Left colon (tissue), 2 donors: ENCODE measurements around the gene CXXC5. TPM values are rescaled to one million over a fixed set of nuclear protein-coding genes. Genes with fewer than 3 reads are reported as not detected.

Experiments used
- ATAC-seq: fragments of 200-7000 bp; cut with Tn5 transposase; one replicate; pipeline ENCODE4 v1.9.1; 2020; ENCODE audit warnings: mild to moderate bottlenecking, moderate library complexity
- DNase-seq, 2 donors: peaks; one replicate each; pipeline ENCODE4 v3.0.0-alpha.2; 2020
- intact Hi-C, 2 donors: fragments of 100-400 bp; cut with DNase I in 1 of 2; cut with micrococcal nuclease in 1 of 2; formaldehyde crosslinking; loops; one replicate each; pipeline versions ENCODE4 v1.11.2 to v1.14.0; 2022; cut with DNase I, micrococcal nuclease
- total RNA-seq, 2 donors: library from RNA; stranded (reverse); fragmentation: NEBNext Ultra II Directional; extraction: Animal tissue kit (Norgen Biotek cat#: 25700); gene quantifications; one replicate each; pipeline ENCODE4 v1.2.1, GENCODE V29; 2021
- donor health status: DM: no; HTN: no; CAD: no.
- donor health status: DM: yes; HTN: yes; CAD: no.

CXXC5 gene
- total RNA-seq, 2 donors from 2014 or later: 28.2 to 30.2 TPM

DNA sequence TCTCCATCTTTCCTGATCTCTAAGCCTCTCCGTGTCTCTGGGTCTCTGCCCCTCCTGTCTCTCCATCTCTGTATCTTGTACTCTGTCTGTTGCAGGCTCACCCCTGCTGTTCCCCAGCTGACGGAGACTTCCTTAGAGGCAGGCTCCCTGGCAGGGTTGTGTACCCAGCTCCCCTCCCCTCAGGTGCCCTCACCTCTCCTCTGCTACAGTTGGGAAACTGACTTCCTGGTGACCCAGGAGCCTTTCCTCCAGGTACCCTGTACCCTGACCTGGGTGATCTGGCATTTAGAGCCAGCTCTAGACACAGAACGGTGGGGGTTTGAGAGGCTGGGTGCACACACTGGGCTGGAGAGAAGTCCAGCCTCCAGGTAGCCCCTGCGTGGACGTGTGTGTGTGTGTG is 37.7 kb downstream of the CXXC5 start:
- intact Hi-C loops: no loop called here
- ATAC-seq (no peak), DNase-seq (no peak)

GRCh38 chr5:139686356-139686705 is 38.2 kb downstream of the CXXC5 start:
- DNase-seq (no peak), ATAC-seq (no peak)
- intact Hi-C loops: no loop called here

- DNase-seq (no peak), ATAC-seq (peak; percentile 14)
- intact Hi-C loops: no loop called here
These were observed 38.7 kb downstream of the CXXC5 start for GRCh38 chr5:139686706-139687441.

DNA sequence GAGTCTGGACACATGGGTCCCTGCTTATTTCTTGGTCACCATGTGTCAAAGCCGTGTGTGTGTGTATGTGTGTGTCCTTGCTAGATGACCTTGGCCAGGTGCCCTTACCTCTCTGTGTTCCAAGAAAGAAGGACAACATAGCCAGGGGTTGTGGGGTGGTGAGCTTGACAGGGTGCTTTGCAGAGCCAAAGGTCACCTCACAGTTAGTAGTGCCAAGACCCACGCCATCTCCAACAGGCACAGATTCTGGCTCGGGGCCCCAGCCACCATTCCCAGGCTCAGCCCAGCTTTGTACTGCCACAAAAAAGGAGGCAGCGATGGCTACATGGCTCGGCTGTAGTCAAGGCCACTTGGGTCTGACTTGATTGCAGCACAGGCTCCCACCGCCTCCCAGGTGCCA is 39.5 kb downstream of the CXXC5 start:
- no peak for ATAC-seq
- intact Hi-C loops: no loop called here
- no peak for DNase-seq

- ATAC-seq: no peak
- DNase-seq: no peak
- intact Hi-C loops: no loop called here
These were observed 40.0 kb downstream of the CXXC5 start for GRCh38 chr5:139688088-139688702.

DNA sequence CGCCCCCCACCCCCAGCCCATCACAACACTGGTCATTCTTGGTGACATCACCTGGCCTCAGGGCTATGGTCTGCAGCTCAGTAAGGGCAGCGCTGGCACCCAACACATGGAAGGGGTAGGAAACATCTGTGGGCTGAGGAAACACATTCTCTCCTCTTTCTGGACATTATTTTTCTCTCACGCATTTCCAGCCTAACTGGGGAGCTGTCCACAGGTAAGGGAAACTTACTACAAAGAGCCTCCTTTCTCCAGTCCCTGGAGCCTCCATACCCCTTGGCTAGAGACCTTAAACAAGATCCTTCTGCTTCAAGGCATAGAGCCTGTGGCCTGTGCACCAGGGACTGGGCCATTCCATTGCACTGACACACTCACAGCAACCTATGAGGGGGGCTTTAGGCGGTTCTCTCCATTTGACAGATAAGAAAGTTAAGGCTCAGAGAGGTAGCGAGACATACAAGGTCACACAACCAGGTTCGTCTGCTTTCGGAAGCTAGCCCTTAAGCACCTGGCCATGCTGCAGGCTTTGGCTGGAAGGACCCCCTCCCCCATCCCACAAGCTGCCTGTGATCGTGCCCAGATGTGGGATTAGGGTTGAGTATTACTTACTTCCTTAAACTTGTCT is 40.7 kb downstream of the CXXC5 start:
- intact Hi-C loops: no loop called here
- no peak for ATAC-seq
- no peak for DNase-seq

DNA sequence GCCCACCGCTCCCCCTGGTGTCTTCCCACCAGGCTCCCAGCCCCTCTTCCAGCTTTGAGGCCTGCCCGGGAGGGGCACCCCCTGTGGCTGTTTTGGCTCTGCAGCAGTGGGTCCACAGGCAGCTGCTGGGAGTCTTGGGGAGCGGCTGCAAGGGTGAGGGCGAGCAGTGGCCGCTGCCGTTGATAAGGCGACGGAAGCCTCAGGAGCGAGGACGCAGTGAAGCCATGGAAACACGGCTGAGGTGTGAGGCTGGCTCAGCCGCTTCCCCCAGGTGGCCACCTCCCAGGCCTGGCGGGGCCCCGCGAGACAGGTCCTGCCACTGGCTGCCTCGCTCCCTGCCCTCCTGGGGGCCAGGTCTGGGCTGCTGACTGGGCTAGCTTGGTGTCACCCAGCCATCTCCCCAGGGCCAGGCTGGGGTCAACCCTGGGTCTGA is 41.5 kb downstream of the CXXC5 start:
- ATAC-seq (peak; percentile 57), DNase-seq (peak in 1 of 2 donors; percentile 39)
- intact Hi-C loops: loop anchor here (5.0 kb wide), 1 partner anchor 57 kb away; no protein-coding TSS in a partner anchor

GRCh38 chr5:139690064-139690802 is 42.1 kb downstream of the CXXC5 start:
- intact Hi-C loops: loop anchor here (5.0 kb wide), 1 partner anchor 58 kb away; no protein-coding TSS in a partner anchor
- ATAC-seq: peak; percentile 64
- peak in 1 of 2 donors; percentile 46 for DNase-seq

DNA sequence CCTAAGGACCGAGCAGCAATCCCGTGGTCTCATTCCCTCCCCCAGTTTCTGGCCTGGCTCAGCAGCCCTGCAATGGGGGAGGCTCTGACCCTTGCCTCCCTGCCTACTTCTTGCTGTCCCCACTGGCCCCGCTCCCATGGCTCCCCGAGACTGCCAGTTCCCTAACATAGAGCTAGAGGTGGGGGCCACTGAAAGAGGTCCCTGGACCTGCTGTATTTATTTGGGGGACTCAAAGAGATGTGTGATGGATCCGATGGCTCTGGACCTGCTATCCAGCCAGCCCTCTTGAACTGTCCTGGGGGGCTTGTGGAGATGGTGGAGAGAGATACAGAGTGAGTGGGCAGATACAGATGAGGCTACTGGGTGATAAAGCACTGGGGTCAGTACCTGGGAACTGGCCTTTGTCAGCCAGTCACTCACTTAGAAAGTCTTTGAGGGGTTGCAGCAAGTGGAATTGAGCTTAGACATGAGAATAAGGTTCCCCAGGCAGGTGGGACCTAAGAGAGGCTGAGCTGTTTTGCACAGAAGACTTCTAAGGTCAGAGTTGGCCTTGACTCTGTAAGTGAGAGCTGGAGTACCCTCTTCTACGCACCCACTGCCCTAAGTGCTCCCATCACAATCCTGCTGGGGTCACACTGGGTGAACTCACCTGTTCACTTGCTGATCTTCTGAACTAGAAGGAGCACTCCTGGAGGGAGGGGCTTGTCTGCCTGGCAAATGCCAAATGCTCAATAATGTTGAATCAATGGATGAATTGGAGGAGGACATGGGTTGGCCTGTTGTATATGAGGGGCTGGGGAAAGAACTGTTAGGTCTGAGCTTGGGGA is 42.9 kb downstream of the CXXC5 start:
- DNase-seq: no peak
- intact Hi-C loops: loop anchor here (5.0 kb wide), 1 partner anchor 59 kb away; no protein-coding TSS in a partner anchor
- no peak for ATAC-seq

DNA sequence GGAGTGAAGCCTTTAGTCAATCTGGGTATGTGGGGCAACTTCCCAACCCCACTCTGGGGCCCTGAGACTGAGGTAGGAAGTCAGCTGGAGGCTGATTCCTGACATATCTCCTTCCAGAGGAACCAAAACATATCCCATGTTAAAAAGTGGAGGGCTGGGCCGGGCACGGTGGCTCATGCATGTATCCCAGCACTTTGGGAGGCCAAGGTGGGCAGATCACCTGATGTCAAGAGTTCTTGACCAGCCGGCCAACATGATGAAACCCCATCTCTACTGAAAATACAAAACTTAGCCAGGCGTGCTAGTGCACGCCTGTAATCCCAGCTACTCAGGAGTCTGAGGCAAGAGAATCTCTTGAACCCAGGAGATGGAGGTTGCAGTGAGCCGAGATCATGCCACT is 44.0 kb downstream of the CXXC5 start:
- ATAC-seq (no peak), DNase-seq (no peak)
- intact Hi-C loops: loop anchor here (5.0 kb wide), 1 partner anchor 60 kb away; no protein-coding TSS in a partner anchor

DNA sequence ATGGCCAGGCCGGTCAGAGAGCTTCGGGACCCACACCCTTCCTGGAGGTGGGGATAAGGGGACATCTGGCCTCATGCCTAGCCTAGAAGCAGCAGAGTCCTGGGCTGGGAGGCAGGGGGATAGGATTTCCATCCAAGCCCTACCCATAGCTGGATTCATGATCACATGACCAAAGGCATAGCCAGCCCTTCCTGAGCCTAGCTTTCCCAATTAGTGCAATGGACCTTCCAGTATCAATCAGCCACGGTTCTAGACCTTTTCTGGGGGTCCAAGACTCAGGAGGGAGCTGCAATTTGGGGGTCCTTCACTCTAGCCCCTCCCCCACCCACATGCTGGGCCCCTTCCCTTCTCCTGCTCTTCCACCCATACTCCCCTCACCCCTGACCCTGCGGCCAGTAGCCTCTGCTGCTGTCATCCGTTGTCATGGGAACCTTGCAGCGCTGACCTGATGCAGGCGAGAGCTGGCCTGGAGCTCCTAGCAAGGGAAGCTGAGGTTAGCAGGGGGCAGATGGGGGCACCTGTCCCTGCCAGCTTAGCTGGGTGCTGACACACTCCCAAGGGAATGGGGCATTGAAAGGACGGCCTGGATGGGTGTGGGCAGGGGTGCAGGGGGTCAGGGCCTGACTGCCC is 44.6 kb downstream of the CXXC5 start:
- no peak for ATAC-seq
- DNase-seq: no peak
- intact Hi-C loops: loop anchor here (5.0 kb wide), 1 partner anchor 60 kb away; no protein-coding TSS in a partner anchor

GRCh38 chr5:139693676-139694364 is 45.7 kb downstream of the CXXC5 start:
- intact Hi-C loops: loop anchor here (5.0 kb wide), 1 partner anchor 62 kb away; no protein-coding TSS in a partner anchor
- no peak for ATAC-seq
- no peak for DNase-seq

GRCh38 chr5:139694556-139695177 is 46.5 kb downstream of the CXXC5 start:
- intact Hi-C loops: loop anchor here (5.0 kb wide), 1 partner anchor 62 kb away; no protein-coding TSS in a partner anchor
- DNase-seq (no peak), ATAC-seq (no peak)

GRCh38 chr5:139695178-139695573 is 47.0 kb downstream of the CXXC5 start:
- intact Hi-C loops: no loop called here
- ATAC-seq (no peak), DNase-seq (no peak)

DNA sequence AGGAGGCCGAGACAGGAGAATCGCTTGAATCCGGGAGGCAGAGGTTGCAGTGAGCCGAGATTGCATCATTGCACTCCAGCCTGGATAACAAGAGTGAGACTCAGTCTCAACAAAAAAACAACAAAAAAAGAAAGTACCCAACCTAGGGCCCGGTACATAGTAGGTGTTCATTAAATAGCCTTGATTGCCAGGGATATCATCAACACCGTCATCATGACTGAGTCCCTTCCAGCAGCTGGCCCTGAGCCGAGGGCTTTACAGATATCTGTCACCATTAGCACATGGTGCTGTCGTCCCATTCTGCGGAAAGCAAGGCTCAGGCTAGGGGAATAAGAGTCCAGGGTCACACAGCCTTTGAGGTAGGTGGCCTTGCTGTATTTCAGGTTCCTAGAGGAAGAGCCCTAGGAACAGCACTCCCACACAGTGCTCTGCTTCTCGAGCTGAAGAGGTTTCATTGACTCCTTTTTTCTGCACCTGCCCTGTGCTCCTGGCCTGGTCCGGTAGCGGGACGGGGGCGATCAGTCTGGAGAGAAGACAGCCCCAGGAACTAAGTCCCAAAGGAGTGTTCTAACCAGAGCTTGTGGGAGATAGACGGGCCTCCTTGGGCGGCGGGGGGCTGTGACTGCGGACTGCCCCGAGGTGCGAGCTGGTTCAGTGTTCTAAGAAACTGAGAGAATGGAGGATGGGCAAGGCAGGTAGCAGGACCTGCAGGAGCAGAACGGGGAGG is 48.2 kb downstream of the CXXC5 start:
- intact Hi-C loops: no loop called here
- DNase-seq: no peak
- ATAC-seq: no peak
